OCI-LY3 (cell line): ENCODE measurements around the gene ADAMTS2.

Experiments used
- EZH2phosphoT487 ChIP-seq: fragments of 200-600 bp; shearing (Covaris generic); IDR thresholded peaks from 2 replicates; pipeline ENCODE4 v1.6.1; 2018; ENCODE audit warnings: antibody characterized with exemption, mixed run types, low read depth
- TF ChIP-seq, protein P1 (sequence below): fragments of 200-600, 300-600 bp; sonication (generic); IDR thresholded peaks from 2 replicates; pipeline ENCODE4 v1.5.1; 2014; ENCODE audit warnings: antibody characterized with exemption, low read length, low read depth

DNA sequence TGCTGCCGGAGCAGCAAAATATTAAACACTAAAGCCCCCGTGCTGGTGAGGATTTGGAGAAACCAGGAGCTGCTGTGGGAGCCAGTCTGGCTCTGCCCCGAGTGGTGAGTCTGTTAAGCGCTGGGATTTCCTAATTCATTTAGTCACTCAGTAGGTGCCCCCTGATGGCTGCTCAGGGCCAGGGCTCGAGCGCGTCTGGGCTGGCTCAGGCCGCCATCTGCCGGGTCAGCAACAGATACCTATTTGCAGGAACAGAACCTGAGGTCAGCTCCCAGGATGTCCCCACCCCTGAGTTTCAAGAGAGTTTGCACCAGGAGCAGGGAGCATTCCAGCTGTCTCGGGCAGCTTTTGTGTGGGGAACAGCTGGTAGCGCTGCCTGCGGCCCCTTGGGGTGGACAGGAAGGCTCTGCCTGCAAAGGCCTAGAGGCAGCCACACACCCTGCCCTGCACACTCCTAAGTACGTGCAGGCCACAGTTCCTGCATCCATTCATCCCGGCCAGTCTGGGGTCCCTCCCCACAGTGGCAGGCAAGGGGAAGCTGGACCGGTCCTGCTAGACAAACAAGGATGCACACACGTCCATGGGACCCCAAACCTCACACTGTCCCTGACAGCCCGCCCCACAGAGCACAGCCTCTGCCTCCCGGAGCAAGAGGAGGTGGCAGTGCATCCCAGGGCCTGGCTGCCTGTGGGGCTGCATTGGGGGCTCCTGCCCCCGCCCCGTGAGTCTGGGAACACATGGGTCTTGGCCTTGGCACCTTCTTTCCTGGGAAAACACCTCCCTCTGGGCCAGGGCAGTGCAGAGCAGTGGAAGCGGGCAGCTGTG lies 83.7 kb downstream of the ADAMTS2 start:
- TF ChIP-seq, protein P1, sequence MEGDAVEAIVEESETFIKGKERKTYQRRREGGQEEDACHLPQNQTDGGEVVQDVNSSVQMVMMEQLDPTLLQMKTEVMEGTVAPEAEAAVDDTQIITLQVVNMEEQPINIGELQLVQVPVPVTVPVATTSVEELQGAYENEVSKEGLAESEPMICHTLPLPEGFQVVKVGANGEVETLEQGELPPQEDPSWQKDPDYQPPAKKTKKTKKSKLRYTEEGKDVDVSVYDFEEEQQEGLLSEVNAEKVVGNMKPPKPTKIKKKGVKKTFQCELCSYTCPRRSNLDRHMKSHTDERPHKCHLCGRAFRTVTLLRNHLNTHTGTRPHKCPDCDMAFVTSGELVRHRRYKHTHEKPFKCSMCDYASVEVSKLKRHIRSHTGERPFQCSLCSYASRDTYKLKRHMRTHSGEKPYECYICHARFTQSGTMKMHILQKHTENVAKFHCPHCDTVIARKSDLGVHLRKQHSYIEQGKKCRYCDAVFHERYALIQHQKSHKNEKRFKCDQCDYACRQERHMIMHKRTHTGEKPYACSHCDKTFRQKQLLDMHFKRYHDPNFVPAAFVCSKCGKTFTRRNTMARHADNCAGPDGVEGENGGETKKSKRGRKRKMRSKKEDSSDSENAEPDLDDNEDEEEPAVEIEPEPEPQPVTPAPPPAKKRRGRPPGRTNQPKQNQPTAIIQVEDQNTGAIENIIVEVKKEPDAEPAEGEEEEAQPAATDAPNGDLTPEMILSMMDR = no peak
- no peak for TF ChIP-seq EZH2phosphoT487
